MM.1S (cell line): ENCODE data around the gene KRTAP17-1.

Source experiments
- DNase-seq: peaks from one replicate; pipeline ENCODE4 v3.0.0-alpha.2; 2015
- H2AFZ ChIP-seq: fragments of 300-600 bp; sonication (generic); 2 replicates; pipeline ENCODE4 v1.6.0; 2016; ENCODE audit warnings: antibody characterized with exemption, low read length
- H3F3A ChIP-seq: fragments of 300-600 bp; sonication (generic); 2 replicates; pipeline ENCODE4 v1.6.1; 2016; ENCODE audit warnings: mild to moderate bottlenecking, antibody characterized with exemption, low read length, moderate library complexity, mixed read lengths; ENCODE audit not compliant: insufficient read depth
- H3K27ac ChIP-seq: fragments of 300-600 bp; sonication (generic); 2 replicates; pipeline ENCODE4 v1.5.1; 2016; ENCODE audit warnings: mild to moderate bottlenecking, low read length
- H3K27me3 ChIP-seq: fragments of 300-600 bp; sonication (generic); replicated peaks from 2 replicates; pipeline ENCODE4 v1.6.0; 2016; ENCODE audit warnings: low read length; ENCODE audit not compliant: insufficient read depth
- H3K36me3 ChIP-seq: fragments of 300-600 bp; sonication (generic); replicated peaks from 2 replicates; pipeline ENCODE4 v1.6.1; 2016; ENCODE audit warnings: mild to moderate bottlenecking, low read length, mixed read lengths; ENCODE audit not compliant: insufficient read depth
- H3K4me1 ChIP-seq: fragments of 300-600 bp; sonication (generic); 2 replicates; pipeline ENCODE4 v1.6.1; 2016; ENCODE audit warnings: low read length, mixed read lengths
- H3K4me2 ChIP-seq: fragments of 300-600 bp; sonication (generic); 2 replicates; pipeline ENCODE4 v1.6.0; 2016; ENCODE audit warnings: low read depth, low read length
- H3K4me3 ChIP-seq: fragments of 300-600 bp; sonication (generic); 2 replicates; pipeline ENCODE4 v1.5.1; 2016; ENCODE audit warnings: low read length, mixed read lengths
- H3K79me2 ChIP-seq: fragments of 300-600 bp; sonication (generic); 2 replicates; pipeline ENCODE4 v1.6.1; 2016; ENCODE audit warnings: mixed run types, low read length, mixed read lengths
- H3K9ac ChIP-seq: fragments of 300-600 bp; sonication (generic); 2 replicates; pipeline ENCODE4 v1.6.1; 2016; ENCODE audit warnings: low read length, mixed read lengths
- H3K9me2 ChIP-seq: fragments of 300-600 bp; sonication (generic); replicated peaks from 2 replicates; pipeline ENCODE4 v1.6.1; 2016; ENCODE audit warnings: mild to moderate bottlenecking, low read length, mixed read lengths; ENCODE audit not compliant: insufficient read depth
- H3K9me3 ChIP-seq: fragments of 300-600 bp; sonication (generic); replicated peaks from 2 replicates; pipeline ENCODE4 v1.6.1; 2016; ENCODE audit warnings: mild to moderate bottlenecking, low read length, mixed read lengths; ENCODE audit not compliant: insufficient read depth
- H4K20me1 ChIP-seq: fragments of 300-600 bp; sonication (generic); 2 replicates; pipeline ENCODE4 v1.6.1; 2016; ENCODE audit warnings: mild to moderate bottlenecking, low read length, moderate library complexity, mixed read lengths; ENCODE audit not compliant: insufficient read depth
- EZH2 ChIP-seq: fragments of 300-600 bp; sonication (generic); optimal IDR thresholded peaks from 2 replicates; pipeline ENCODE3; 2017; ENCODE audit warnings: low read depth, mild to moderate bottlenecking, antibody characterized with exemption, low read length, mixed read lengths
- EZH2phosphoT487 ChIP-seq: fragments of 300-600 bp; sonication (generic); IDR thresholded peaks from 2 replicates; pipeline ENCODE4 v1.6.1; 2018; ENCODE audit warnings: antibody characterized with exemption, low read length
- TF ChIP-seq, protein P1 (sequence below): fragments of 300-600 bp; sonication (generic); IDR thresholded peaks from 2 replicates; pipeline ENCODE4 v1.5.1; 2016; ENCODE audit warnings: antibody characterized with exemption, low read length, mixed read lengths

Gene KRTAP17-1

DNA sequence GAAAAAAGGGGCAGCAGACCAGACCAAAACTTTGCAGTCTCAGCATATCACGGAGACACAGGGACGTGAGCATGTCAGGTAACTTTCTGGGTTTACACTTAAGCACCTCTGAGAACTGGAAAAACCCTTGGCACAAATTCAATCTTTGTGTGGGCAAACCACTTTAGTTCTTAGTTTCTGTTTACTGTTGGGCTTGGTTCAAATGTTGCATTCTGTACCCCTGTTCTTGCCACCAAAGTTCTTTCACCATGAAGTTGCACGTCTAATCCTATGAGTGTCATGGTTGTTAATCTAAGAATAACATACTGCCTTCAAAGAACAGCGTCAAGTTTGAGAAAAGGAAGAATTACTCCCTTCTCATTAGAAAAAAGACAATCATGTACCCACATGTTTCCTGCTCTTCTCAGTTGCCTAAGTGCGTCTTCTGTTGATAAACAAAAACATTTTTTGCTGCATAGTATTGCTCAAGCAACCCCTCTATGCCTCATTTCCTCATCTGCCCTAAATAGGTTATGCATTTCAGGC, 23.5 kb upstream of the KRTAP17-1 start:
- no peak overlapping the region for H3K9ac ChIP-seq
- H3K9me2 ChIP-seq: no peaks in the 10 kb centered on the region
- H3K36me3 ChIP-seq: no peaks in the 10 kb centered on the region
- no peak overlapping the region for H2AFZ ChIP-seq
- no peaks in the 10 kb centered on the region for H4K20me1 ChIP-seq
- no peak overlapping the region for H3K4me2 ChIP-seq
- DNase-seq: peak; percentile 70
- no peak overlapping the region for H3K27ac ChIP-seq
- no peak for TF ChIP-seq EZH2phosphoT487
- TF ChIP-seq, protein P1, sequence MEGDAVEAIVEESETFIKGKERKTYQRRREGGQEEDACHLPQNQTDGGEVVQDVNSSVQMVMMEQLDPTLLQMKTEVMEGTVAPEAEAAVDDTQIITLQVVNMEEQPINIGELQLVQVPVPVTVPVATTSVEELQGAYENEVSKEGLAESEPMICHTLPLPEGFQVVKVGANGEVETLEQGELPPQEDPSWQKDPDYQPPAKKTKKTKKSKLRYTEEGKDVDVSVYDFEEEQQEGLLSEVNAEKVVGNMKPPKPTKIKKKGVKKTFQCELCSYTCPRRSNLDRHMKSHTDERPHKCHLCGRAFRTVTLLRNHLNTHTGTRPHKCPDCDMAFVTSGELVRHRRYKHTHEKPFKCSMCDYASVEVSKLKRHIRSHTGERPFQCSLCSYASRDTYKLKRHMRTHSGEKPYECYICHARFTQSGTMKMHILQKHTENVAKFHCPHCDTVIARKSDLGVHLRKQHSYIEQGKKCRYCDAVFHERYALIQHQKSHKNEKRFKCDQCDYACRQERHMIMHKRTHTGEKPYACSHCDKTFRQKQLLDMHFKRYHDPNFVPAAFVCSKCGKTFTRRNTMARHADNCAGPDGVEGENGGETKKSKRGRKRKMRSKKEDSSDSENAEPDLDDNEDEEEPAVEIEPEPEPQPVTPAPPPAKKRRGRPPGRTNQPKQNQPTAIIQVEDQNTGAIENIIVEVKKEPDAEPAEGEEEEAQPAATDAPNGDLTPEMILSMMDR: no peak
- TF ChIP-seq EZH2: no peak
- H3K9me3 ChIP-seq: no peaks in the 10 kb centered on the region
- peaks cover 33% of the 10 kb centered on the region for H3K27me3 ChIP-seq
- H3F3A ChIP-seq: peaks cover 9% of the 10 kb centered on the region
- peaks cover 23% of the 10 kb centered on the region for H3K4me1 ChIP-seq
- H3K79me2 ChIP-seq: no peaks in the 10 kb centered on the region
- no peak overlapping the region for H3K4me3 ChIP-seq

DNA sequence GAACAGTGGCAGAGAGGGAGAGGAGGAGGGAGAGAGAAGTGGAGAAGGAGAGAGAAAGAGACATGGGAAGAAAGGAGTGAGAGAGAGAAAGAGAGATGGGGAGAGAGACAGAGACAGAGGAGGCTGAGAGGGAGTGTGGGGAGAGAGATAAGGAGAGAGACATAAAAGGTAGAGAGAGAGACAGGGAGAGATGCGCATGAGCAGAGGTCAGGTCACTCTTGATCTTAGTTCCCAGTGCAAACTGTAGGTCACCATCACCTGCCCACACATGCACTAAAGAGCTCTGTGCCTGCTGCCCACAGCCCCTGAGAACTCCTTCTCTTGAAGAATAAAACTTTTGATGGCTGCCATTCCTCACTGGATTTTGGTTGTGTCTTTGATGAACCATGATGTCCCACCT, 20.2 kb upstream of the KRTAP17-1 start:
- H3K27me3 ChIP-seq: peaks cover 26% of the 10 kb centered on the region
- H3K9me3 ChIP-seq: no peaks in the 10 kb centered on the region
- no peak overlapping the region for H3K4me2 ChIP-seq
- no peak overlapping the region for H3K4me3 ChIP-seq
- H3K9me2 ChIP-seq: no peaks in the 10 kb centered on the region
- H3K36me3 ChIP-seq: no peaks in the 10 kb centered on the region
- H3K27ac ChIP-seq: no peak overlapping the region
- H3F3A ChIP-seq: no peaks in the 10 kb centered on the region; the same call in 1 of the 2 replicates
- no peak overlapping the region for H2AFZ ChIP-seq
- H4K20me1 ChIP-seq: no peaks in the 10 kb centered on the region
- peaks cover 15% of the 10 kb centered on the region for H3K4me1 ChIP-seq
- H3K79me2 ChIP-seq: no peaks in the 10 kb centered on the region
- TF ChIP-seq EZH2phosphoT487 (no peak), EZH2 (no peak)
- TF ChIP-seq, protein P1: no peak
- H3K9ac ChIP-seq: no peak overlapping the region
- DNase-seq: no peak

DNA sequence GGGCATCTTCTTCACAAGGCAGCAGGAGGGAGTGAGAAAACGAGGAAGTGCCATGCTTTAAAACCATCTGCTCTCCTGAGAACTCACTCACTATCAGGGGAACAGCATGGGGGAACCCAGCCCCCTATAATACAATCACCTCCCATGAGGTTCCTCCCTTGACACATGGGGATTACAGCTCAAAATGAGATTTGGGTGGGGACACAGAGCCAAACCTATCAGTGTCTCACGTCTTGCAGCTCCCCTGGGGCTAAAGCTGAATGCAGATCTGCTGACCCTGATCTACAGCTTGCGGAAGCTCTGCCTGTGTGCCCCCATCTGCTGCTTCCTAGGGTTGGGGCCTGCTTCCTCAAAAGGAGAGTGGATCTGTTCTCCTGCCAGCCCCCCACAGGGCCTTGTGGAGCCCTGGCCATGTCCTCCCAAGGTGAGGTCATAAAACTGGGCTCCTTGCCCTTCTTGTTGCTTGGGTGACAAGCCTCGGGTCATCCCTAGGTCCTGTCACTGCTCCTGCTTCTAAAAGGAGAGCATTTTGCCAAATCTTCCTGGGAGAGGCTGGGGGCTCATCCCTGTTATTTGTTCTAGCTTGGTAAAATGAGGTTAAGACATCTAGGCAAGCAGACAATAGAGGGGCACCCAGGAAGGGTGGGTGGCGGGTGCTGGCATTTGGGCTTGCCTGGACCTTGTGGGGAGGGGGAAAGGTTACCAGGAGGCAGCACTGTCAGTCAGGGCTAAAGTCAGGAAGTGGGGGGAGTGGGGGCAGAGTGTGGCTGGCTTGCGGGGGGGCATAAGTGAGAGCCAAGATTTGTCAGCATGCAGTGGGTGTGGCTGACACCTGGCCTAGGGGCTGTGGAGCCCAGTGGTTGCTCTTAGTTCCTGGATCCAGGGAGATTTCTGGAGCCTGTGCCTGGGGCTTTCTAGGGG, 19.1 kb upstream of the KRTAP17-1 start:
- Histone ChIP-seq H4K20me1 (no peaks in the 10 kb centered on the region), H3K27ac (no peak overlapping the region), H3K36me3 (no peaks in the 10 kb centered on the region), H3K9me2 (no peaks in the 10 kb centered on the region), H3K9ac (no peak overlapping the region), H3K79me2 (no peaks in the 10 kb centered on the region), H3K4me1 (peaks cover 8% of the 10 kb centered on the region; the same call in 1 of the 2 replicates), H3K27me3 (peaks cover 21% of the 10 kb centered on the region), H2AFZ (no peak overlapping the region), H3K4me3 (no peak overlapping the region), H3K9me3 (no peaks in the 10 kb centered on the region), H3K4me2 (no peak overlapping the region), H3F3A (no peaks in the 10 kb centered on the region)
- no peak for DNase-seq
- no peak for TF ChIP-seq EZH2
- no peak for TF ChIP-seq EZH2phosphoT487
